CD4-positive, alpha-beta T cell (primary cell): ENCODE measurements around the gene COA8. TPM values are rescaled to one million over a fixed set of nuclear protein-coding genes. Genes with fewer than 3 reads are reported as not detected.

Source experiments
- ATAC-seq: fragments of 200-7000 bp; cut with Tn5 transposase; one replicate; pipeline ENCODE4 v1.10.0; 2022; ENCODE audit warnings: mild to moderate bottlenecking; ENCODE audit not compliant: poor library complexity
- CTCF ChIA-PET: fragments of 350-600 bp; sonication (Branson Sonifier 250); formaldehyde crosslinking; loops from one replicate; lab custom pipeline; 2021; ENCODE audit warnings: antibody characterized with exemption, inconsistent platforms; lab: Charles Lee
- POLR2A ChIA-PET: fragments of 350-600 bp; sonication (Branson Sonifier 250); formaldehyde crosslinking; loops from one replicate; lab custom pipeline; 2021; ENCODE audit warnings: antibody characterized with exemption, inconsistent platforms; lab: Charles Lee
- DNase-seq, 14 experiments: peaks; one replicate each; pipeline ENCODE4 v3.0.0-alpha.2; 2013 to 2020; ENCODE audit warnings: mixed read lengths in 2 of 14
- H3K27ac ChIP-seq, 2 donors: one replicate each; pipeline versions ENCODE4 v1.5.1 to v1.7.0; 2013; ENCODE audit warnings: low read length in 2 of 2, low read depth in 1 of 2, mild to moderate bottlenecking in 1 of 2
- H3K27me3 ChIP-seq, 2 experiments: 1 replicate in 1 of 2; 2 replicates in 1 of 2; pipeline versions ENCODE4 v1.6.1 to v1.7.0; 2013; ENCODE audit warnings: low read length in 2 of 2, control low read depth in 1 of 2, mild to moderate bottlenecking in 1 of 2, moderate library complexity in 1 of 2; ENCODE audit not compliant: insufficient read depth in 2 of 2, control insufficient read depth in 1 of 2
- H3K36me3 ChIP-seq: one replicate; pipeline ENCODE4 v1.6.1; 2013; ENCODE audit warnings: low read length, control low read depth; ENCODE audit not compliant: insufficient read depth
- H3K4me1 ChIP-seq: one replicate; pipeline ENCODE4 v1.6.1; 2013; ENCODE audit warnings: low read length, control low read depth; ENCODE audit not compliant: insufficient read depth
- H3K4me3 ChIP-seq: one replicate; pipeline ENCODE4 v1.5.1; 2013; ENCODE audit warnings: mild to moderate bottlenecking, low read length, moderate library complexity
- H3K9me3 ChIP-seq, 2 experiments: 1 replicate in 1 of 2; 2 replicates in 1 of 2; pipeline versions ENCODE4 v1.6.1 to v1.7.0; 2013; ENCODE audit warnings: low read length in 2 of 2, mild to moderate bottlenecking in 2 of 2, control low read depth in 1 of 2, moderate library complexity in 1 of 2; ENCODE audit not compliant: control insufficient read depth in 1 of 2, insufficient read depth in 1 of 2
- H3K27ac Mint-ChIP-seq: one replicate; pipeline ENCODE4 v1.8.0; 2020; ENCODE audit warnings: mixed read lengths
- H3K27me3 Mint-ChIP-seq: one replicate; pipeline ENCODE4 v1.8.0; 2021; ENCODE audit warnings: mixed read lengths
- H3K36me3 Mint-ChIP-seq: one replicate; pipeline ENCODE4 v1.8.0; 2021; ENCODE audit warnings: low read depth, mixed read lengths
- H3K4me1 Mint-ChIP-seq: one replicate; pipeline ENCODE4 v1.8.0; 2021; ENCODE audit warnings: low read depth, mixed read lengths
- H3K4me3 Mint-ChIP-seq: one replicate; pipeline ENCODE4 v1.8.0; 2020; ENCODE audit warnings: mild to moderate bottlenecking, mixed read lengths
- H3K9me3 Mint-ChIP-seq: one replicate; pipeline ENCODE4 v1.8.0; 2020; ENCODE audit warnings: mixed read lengths
- intact Hi-C, 2 experiments: fragments of 100-400 bp; cut with DNase I in 1 of 2; cut with micrococcal nuclease in 1 of 2; formaldehyde crosslinking; loops; one replicate each; pipeline versions ENCODE4 v1.15.1 to v1.9.0; 2023 to 2025; cut with DNase I, micrococcal nuclease
- total RNA-seq, 174 experiments: library from RNA in 2 of 174; stranded (reverse) in 2 of 174; gene quantifications; one replicate each; pipeline ENCODE4 v1.2.3 and lab custom pipeline; 2021 to 2026
- TF ChIP-seq, protein P1 (sequence below): fragments of 200-600 bp; IDR thresholded peaks from one replicate; pipeline ENCODE4 v1.8.0; 2022; ENCODE audit warnings: antibody characterized with exemption, mild to moderate bottlenecking

The COA8 gene
- total RNA-seq, 2 experiments from 2014 or later = 9.1 to 10.7 TPM

DNA sequence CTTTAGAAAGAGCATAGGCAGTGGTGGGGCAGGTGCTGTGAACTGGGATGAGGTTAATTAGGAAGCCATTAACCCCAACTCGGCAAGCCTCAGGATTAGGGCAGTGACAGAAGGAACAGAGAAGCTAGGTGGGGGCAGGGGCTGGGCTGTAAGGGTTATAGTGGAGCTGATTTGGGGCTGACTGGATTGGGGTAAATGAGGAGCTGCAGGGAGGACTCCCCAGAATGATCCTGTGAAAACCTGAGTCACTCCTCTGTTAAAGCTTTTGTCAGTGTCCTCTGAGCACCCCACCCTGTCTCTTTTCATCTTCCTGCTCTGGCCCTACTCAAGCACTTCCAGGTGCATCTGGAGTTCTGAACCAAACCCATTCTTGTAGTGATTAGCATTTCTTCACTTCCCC, 70.6 kb downstream of the COA8 start:
- Histone ChIP-seq H3K36me3 (peaks cover 3% of the 10 kb centered on the region), H3K27me3 (no peaks in the 10 kb centered on the region), H3K9me3 (no peaks in the 10 kb centered on the region), H3K4me1 (peaks cover 58% of the 10 kb centered on the region), H3K27ac (no peak overlapping the region), H3K4me3 (no peak overlapping the region)
- ChIA-PET CTCF (no interaction called here), POLR2A (no interaction called here)
- TF ChIP-seq, protein P1, sequence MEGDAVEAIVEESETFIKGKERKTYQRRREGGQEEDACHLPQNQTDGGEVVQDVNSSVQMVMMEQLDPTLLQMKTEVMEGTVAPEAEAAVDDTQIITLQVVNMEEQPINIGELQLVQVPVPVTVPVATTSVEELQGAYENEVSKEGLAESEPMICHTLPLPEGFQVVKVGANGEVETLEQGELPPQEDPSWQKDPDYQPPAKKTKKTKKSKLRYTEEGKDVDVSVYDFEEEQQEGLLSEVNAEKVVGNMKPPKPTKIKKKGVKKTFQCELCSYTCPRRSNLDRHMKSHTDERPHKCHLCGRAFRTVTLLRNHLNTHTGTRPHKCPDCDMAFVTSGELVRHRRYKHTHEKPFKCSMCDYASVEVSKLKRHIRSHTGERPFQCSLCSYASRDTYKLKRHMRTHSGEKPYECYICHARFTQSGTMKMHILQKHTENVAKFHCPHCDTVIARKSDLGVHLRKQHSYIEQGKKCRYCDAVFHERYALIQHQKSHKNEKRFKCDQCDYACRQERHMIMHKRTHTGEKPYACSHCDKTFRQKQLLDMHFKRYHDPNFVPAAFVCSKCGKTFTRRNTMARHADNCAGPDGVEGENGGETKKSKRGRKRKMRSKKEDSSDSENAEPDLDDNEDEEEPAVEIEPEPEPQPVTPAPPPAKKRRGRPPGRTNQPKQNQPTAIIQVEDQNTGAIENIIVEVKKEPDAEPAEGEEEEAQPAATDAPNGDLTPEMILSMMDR = no peak
- peaks cover 61% of the 10 kb centered on the region for H3K4me1 Mint-ChIP-seq
- no peaks in the 10 kb centered on the region for H3K9me3 Mint-ChIP-seq
- no peak overlapping the region for H3K27ac Mint-ChIP-seq
- DNase-seq (no peak), ATAC-seq (no peak)
- H3K36me3 Mint-ChIP-seq = peaks cover 30% of the 10 kb centered on the region
- peak overlapping the region; percentile 52 for H3K4me3 Mint-ChIP-seq
- intact Hi-C loops = no loop called here
- H3K27me3 Mint-ChIP-seq = no peaks in the 10 kb centered on the region

DNA sequence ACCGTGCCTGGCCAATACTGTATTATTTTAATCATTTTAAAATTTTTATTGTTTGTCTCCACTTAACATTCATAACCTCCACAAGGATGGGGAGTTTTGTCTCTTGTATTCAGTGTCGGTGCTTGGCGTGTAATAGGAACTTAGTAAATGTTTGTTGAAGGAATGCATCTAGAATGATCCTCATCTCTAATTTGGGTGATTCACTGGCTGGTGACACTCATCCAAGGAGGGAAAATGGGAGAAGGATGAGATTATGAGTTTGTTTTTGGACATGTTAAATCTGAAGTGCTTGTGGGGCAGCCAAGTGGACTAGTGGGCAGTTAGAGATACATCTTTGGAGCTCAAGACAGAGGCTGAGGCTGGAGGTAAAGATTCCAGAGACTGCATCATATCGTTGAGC, 71.4 kb downstream of the COA8 start:
- Histone ChIP-seq H3K36me3 (peaks cover 3% of the 10 kb centered on the region), H3K9me3 (no peaks in the 10 kb centered on the region), H3K4me3 (no peak overlapping the region), H3K27ac (no peak overlapping the region), H3K4me1 (peaks cover 57% of the 10 kb centered on the region), H3K27me3 (no peaks in the 10 kb centered on the region)
- intact Hi-C loops = no loop called here
- H3K27me3 Mint-ChIP-seq = no peaks in the 10 kb centered on the region
- CTCF ChIA-PET = no interaction called here
- no peak for ATAC-seq
- TF ChIP-seq, protein P1 = no peak
- no peak for DNase-seq
- H3K27ac Mint-ChIP-seq = peak overlapping the region; percentile 25
- H3K4me3 Mint-ChIP-seq = peak overlapping the region; percentile 3
- peaks cover 35% of the 10 kb centered on the region for H3K36me3 Mint-ChIP-seq
- H3K4me1 Mint-ChIP-seq = peaks cover 66% of the 10 kb centered on the region
- no peaks in the 10 kb centered on the region for H3K9me3 Mint-ChIP-seq
- POLR2A ChIA-PET = no interaction called here

DNA sequence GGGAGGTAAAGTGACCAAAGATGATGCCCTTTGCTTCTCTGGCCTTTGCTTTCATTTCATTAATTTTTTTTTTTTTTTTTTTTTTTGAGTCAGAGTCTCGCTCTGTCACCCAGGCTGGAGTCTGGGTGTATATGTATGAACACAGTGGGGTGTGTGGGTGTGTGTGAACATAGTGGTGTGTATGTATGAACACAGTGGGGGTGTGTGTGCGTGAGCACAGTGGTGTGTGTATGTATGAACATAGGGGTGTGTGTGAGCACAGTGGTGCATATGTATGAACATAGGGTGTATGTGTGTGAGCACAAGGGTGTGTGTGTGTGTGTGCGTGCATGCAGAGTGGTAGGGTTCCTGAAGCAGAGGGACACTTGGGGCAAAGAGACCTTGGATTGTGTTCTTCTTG, 75.8 kb downstream of the COA8 start:
- no peaks in the 10 kb centered on the region for H3K27me3 Mint-ChIP-seq
- DNase-seq (no peak), ATAC-seq (no peak)
- CTCF ChIA-PET = no interaction called here
- Histone ChIP-seq H3K27ac (no peak overlapping the region), H3K9me3 (no peaks in the 10 kb centered on the region), H3K27me3 (no peaks in the 10 kb centered on the region), H3K4me1 (peaks cover 39% of the 10 kb centered on the region), H3K4me3 (no peak overlapping the region), H3K36me3 (peaks cover 4% of the 10 kb centered on the region)
- no peak overlapping the region for H3K27ac Mint-ChIP-seq
- peaks cover 30% of the 10 kb centered on the region for H3K36me3 Mint-ChIP-seq
- H3K4me1 Mint-ChIP-seq = peaks cover 51% of the 10 kb centered on the region
- POLR2A ChIA-PET = no interaction called here
- no peaks in the 10 kb centered on the region for H3K9me3 Mint-ChIP-seq
- intact Hi-C loops = no loop called here
- TF ChIP-seq, protein P1 = no peak
- no peak overlapping the region for H3K4me3 Mint-ChIP-seq

Other genes with a start within 250 kb of the COA8 start
- gene EIF5, start 228.7 kb upstream of the COA8 start, total RNA-seq = 100 to 1,000 TPM; 658 TPM
- gene MARK3, start 177.5 kb upstream of the COA8 start, total RNA-seq = 100 to 1,000 TPM; 107 TPM
- gene CKB, start 40.1 kb upstream of the COA8 start, total RNA-seq = 1 to 10 TPM; 5.8 to 6.6 TPM
- gene TRMT61A, start 33.8 kb upstream of the COA8 start, total RNA-seq = 1 to 10 TPM; 9.2 to 9.8 TPM
- 10 to 100 TPM; 39.4 to 40.3 TPM for gene BAG5, start 303 bp upstream of the COA8 start, total RNA-seq
- gene KLC1, start 66.3 kb downstream of the COA8 start, total RNA-seq = 100 to 1,000 TPM; 111 to 119 TPM
- 1 to 10 TPM; 4.6 to 4.8 TPM for gene XRCC3, start 152.5 kb downstream of the COA8 start, total RNA-seq
- 1 to 10 TPM; 2.6 to 3.0 TPM for gene ZFYVE21, start 152.8 kb downstream of the COA8 start, total RNA-seq